RWPE2 (cell line): ENCODE measurements around the gene TIGIT.

Experiments
- ATAC-seq: fragments of 200-7000 bp; cut with Tn5 transposase; 3 replicates; pipeline ENCODE4 v1.9.1; 2021; ENCODE audit warnings: low read depth
- DNase-seq: peaks from one replicate; pipeline ENCODE4 v3.0.0-alpha.2; 2020; ENCODE audit warnings: low spot score
- H3K27ac ChIP-seq: fragments of 450-650 bp; 2 replicates; pipeline ENCODE4 v1.5.1; 2017; ENCODE audit warnings: mild to moderate bottlenecking; ENCODE audit not compliant: poor library complexity, severe bottlenecking
- H3K27me3 ChIP-seq: fragments of 250-450 bp; sonication (Bioruptor Pico); 2 replicates; pipeline ENCODE4 v1.5.1; 2021; ENCODE audit warnings: mild to moderate bottlenecking, moderate library complexity; ENCODE audit not compliant: insufficient read depth, poor library complexity, severe bottlenecking
- H3K36me3 ChIP-seq: fragments of 250-450 bp; sonication (Bioruptor Pico); 2 replicates; pipeline ENCODE4 v1.5.1; 2020; ENCODE audit warnings: low read depth, mild to moderate bottlenecking, moderate library complexity
- H3K4me1 ChIP-seq: fragments of 250-450 bp; sonication (Bioruptor Pico); 2 replicates; pipeline ENCODE4 v1.5.1; 2021; ENCODE audit warnings: mild to moderate bottlenecking, moderate library complexity; ENCODE audit not compliant: insufficient read depth, poor library complexity, severe bottlenecking
- H3K4me3 ChIP-seq: fragments of 250-450 bp; sonication (Bioruptor Pico); 2 replicates; pipeline ENCODE4 v1.5.1; 2021; ENCODE audit warnings: mild to moderate bottlenecking, moderate library complexity; ENCODE audit not compliant: severe bottlenecking
- H3K9me3 ChIP-seq: fragments of 250-450 bp; sonication (Bioruptor Pico); 2 replicates; pipeline ENCODE4 v1.5.1; 2021; ENCODE audit warnings: mild to moderate bottlenecking, moderate library complexity; ENCODE audit not compliant: severe bottlenecking
- CTCF ChIP-seq: fragments of 450-650 bp; IDR thresholded peaks from one replicate; pipeline ENCODE4 v1.5.1; 2017; ENCODE audit warnings: mild to moderate bottlenecking, moderate library complexity; ENCODE audit not compliant: poor library complexity, severe bottlenecking

The TIGIT gene

DNA sequence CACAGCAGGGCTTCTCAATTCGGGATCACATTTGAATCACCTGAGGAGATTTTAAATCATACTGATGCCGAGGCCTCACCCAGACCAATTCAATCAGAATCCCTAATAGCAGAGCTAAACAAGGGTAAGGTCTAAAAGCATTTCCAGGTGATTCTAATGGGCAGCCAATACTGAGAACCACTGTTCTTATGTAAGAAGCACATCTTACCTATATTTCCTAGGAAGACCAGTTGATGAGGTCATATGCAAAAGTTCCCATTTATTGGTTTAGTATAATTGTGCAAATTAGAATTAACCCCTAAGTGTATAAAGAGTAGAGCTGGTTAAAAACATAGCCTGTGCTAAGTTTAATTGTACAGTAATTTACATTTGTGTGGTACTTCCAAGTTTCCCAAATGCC is 2.1 kb downstream of the TIGIT start:
- H3K27me3 ChIP-seq: no peaks in the 10 kb centered on the region
- no peak for TF ChIP-seq CTCF
- H3K36me3 ChIP-seq: no peaks in the 10 kb centered on the region
- H3K27ac ChIP-seq: no peak overlapping the region
- ATAC-seq (no peak), DNase-seq (no peak)
- H3K4me3 ChIP-seq: no peak overlapping the region
- no peaks in the 10 kb centered on the region for H3K9me3 ChIP-seq
- no peaks in the 10 kb centered on the region for H3K4me1 ChIP-seq

- H3K36me3 ChIP-seq: no peaks in the 10 kb centered on the region
- no peaks in the 10 kb centered on the region for H3K4me1 ChIP-seq
- no peak for DNase-seq
- peak; percentile 68; the same call in 2 of the 3 replicates for ATAC-seq
- no peaks in the 10 kb centered on the region for H3K9me3 ChIP-seq
- no peaks in the 10 kb centered on the region for H3K27me3 ChIP-seq
- peak; percentile 33 for TF ChIP-seq CTCF
- H3K4me3 ChIP-seq: no peak overlapping the region
- H3K27ac ChIP-seq: no peak overlapping the region
These were observed 5.6 kb downstream of the TIGIT start for GRCh38 chr3:114299421-114299820.

- H3K9me3 ChIP-seq: no peaks in the 10 kb centered on the region
- no peaks in the 10 kb centered on the region for H3K4me1 ChIP-seq
- H3K27me3 ChIP-seq: no peaks in the 10 kb centered on the region
- no peak for TF ChIP-seq CTCF
- no peak for ATAC-seq
- no peak for DNase-seq
- H3K27ac ChIP-seq: no peak overlapping the region
- no peak overlapping the region for H3K4me3 ChIP-seq
- H3K36me3 ChIP-seq: no peaks in the 10 kb centered on the region
These were observed 6.3 kb downstream of the TIGIT start for GRCh38 chr3:114299941-114300624.

GRCh38 chr3:114307222-114307830 is 13.5 kb downstream of the TIGIT start:
- no peaks in the 10 kb centered on the region for H3K9me3 ChIP-seq
- H3K27me3 ChIP-seq: no peaks in the 10 kb centered on the region
- ATAC-seq: no peak
- no peak for DNase-seq
- no peak for TF ChIP-seq CTCF
- H3K27ac ChIP-seq: no peak overlapping the region
- H3K4me3 ChIP-seq: no peak overlapping the region
- no peaks in the 10 kb centered on the region for H3K4me1 ChIP-seq
- H3K36me3 ChIP-seq: no peaks in the 10 kb centered on the region

GRCh38 chr3:114307832-114308231 is 14.0 kb downstream of the TIGIT start:
- Histone ChIP-seq H3K9me3 (no peaks in the 10 kb centered on the region), H3K36me3 (no peaks in the 10 kb centered on the region), H3K27ac (no peak overlapping the region), H3K4me1 (no peaks in the 10 kb centered on the region), H3K27me3 (no peaks in the 10 kb centered on the region), H3K4me3 (no peak overlapping the region)
- DNase-seq: no peak
- ATAC-seq: no peak
- TF ChIP-seq CTCF: no peak
